Measurements from ENCODE around the gene SLC38A7. TPM values are rescaled to one million over a fixed set of nuclear protein-coding genes. Genes with fewer than 3 reads are reported as not detected.
A peak's percentile ranks its signal among the peaks of the same experiment; 100 is the strongest.

Gene SLC38A7
- polyA plus RNA-seq, 1 experiment = 11.7 TPM

DNA sequence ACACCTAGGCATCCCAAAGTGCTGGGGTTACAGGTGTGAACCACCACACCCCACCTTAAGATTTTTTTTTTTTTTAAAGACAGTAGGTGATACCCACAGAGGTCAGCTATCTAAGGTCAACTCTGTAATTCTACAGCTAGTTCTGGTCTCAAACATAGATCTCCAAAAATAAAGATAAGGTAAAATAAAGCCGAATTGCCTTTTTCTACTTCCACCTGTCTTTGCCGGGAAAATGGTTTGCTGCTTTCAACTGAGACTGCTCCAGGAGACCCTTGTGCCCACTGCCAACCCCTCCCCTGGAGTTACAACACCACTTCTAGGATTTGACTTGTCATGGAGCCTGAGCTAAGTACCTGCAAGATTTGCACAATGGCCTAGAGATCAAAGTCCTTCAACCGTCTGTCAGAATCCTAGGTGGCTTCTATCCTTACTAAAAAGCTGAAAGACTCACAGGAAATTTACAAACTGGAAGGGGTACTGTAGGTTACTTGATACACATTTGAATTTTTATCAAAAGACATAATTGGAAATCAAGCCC is 50.2 kb downstream of the SLC38A7 start:
- POLR2A ChIA-PET = no interaction called here
- no peak for TF ChIP-seq CTCF (IDR thresholded peaks at IDR 0.05; ENCODE audit: low read depth, low read length)
- CTCF ChIA-PET = no interaction called here
- Histone ChIP-seq H3K27me3 (ENCODE audit: control insufficient read depth, insufficient read depth, low read length) (no peaks in the 10 kb centered on the region), H3K27ac (ENCODE audit: low read depth, low read length) (no peak overlapping the region), H3K9me3 (ENCODE audit: control insufficient read depth, insufficient read depth, low read length) (peaks cover 3% of the 10 kb centered on the region; the same call in 1 of the 2 replicates), H3K4me3 (ENCODE audit: low read depth, low read length) (no peak overlapping the region)
- no peak for DNase-seq (ENCODE audit: low read depth, low spot score)

GRCh38 chr16:58629733-58630640 is 54.6 kb downstream of the SLC38A7 start, which contains the start of gene CNOT1:
Gene CNOT1 (minus strand): TSS chr16:58629826. CDS start chr16:58599337, 30,489 bp downstream.
- Histone ChIP-seq H3K27me3 (ENCODE audit: control insufficient read depth, insufficient read depth, low read length) (no peaks in the 10 kb centered on the region), H3K27ac (ENCODE audit: low read depth, low read length) (peak within 1 kb of the TSS; percentile 99), H3K9me3 (ENCODE audit: control insufficient read depth, insufficient read depth, low read length) (peaks cover 6% of the 10 kb centered on the region; the same call in 1 of the 2 replicates), H3K4me3 (ENCODE audit: low read depth, low read length) (peak within 1 kb of the TSS; percentile 98)
- no peak for TF ChIP-seq CTCF (IDR thresholded peaks at IDR 0.05; ENCODE audit: low read depth, low read length)
- ChIA-PET CTCF (interaction anchor here (1.9 kb wide), 1 partner anchor 126 kb away, joined by 5 read pairs; no protein-coding TSS in a partner anchor), POLR2A (interaction anchor here (0.6 to 1.6 kb wide), 4 partner anchors 15 to 133 kb away, joined by 3 to 4 read pairs (median 3); no protein-coding TSS in a partner anchor)
- DNase-seq (ENCODE audit: low read depth, low spot score) = peak; percentile 99

DNA sequence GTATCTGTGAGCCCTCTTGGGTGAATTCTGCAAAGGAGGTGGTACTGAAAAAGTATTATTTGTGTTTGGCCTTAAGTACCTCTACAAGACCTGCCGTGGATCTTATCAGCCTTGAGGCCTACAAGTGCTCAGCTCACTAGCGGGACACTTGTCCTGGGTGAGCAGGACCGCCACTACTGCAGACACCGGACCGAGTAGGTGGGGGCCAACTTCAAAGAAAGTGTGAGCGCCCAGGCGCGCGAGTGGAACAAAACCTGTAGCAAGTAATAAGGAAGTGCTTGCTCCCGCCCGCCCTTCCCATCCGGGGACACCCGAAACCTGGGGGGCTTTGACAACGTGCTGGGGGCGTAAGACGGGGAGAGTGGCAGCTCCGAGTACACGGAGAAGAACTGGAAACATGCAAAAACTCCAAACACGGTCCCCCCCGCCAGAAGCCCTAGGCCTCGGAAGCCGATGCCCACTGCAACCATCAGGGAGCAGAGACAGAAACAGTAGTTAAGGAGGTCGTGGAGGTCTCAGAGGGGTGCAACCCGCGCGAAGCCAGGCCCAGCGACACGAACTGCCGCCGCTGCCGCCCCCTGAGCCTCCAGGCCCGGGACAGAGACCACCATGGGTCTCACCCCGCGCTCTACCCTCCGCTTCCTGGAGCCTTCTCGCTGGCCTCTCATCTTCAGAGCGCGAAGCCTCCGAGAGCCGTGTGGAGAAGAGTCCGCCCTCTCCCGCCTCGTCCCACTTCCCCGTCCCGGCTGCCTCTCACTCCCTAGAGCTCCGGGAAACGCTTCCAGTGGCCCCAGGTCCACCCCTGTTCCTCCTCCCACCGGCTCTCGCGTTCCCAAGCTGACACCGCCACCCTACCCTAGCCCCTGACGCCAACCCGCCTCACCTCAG is 55.5 kb downstream of the SLC38A7 start:
- H3K27ac ChIP-seq (ENCODE audit: low read depth, low read length) = peak overlapping the region; percentile 98
- H3K4me3 ChIP-seq (ENCODE audit: low read depth, low read length) = peak overlapping the region; percentile 98
- TF ChIP-seq CTCF (IDR thresholded peaks at IDR 0.05; ENCODE audit: low read depth, low read length) = no peak
- H3K27me3 ChIP-seq (ENCODE audit: control insufficient read depth, insufficient read depth, low read length) = no peaks in the 10 kb centered on the region
- H3K9me3 ChIP-seq (ENCODE audit: control insufficient read depth, insufficient read depth, low read length) = peaks cover 6% of the 10 kb centered on the region; the same call in 1 of the 2 replicates
- DNase-seq (ENCODE audit: low read depth, low spot score) = peak; percentile 8
- CTCF ChIA-PET = interaction anchor here (1.9 kb wide), 1 partner anchor 127 kb away, joined by 5 read pairs; no protein-coding TSS in a partner anchor
- POLR2A ChIA-PET = interaction anchor here (0.5 to 1.6 kb wide), 7 partner anchors 9 to 728 kb away, joined by 3 to 9 read pairs (median 4); no protein-coding TSS in a partner anchor

DNA sequence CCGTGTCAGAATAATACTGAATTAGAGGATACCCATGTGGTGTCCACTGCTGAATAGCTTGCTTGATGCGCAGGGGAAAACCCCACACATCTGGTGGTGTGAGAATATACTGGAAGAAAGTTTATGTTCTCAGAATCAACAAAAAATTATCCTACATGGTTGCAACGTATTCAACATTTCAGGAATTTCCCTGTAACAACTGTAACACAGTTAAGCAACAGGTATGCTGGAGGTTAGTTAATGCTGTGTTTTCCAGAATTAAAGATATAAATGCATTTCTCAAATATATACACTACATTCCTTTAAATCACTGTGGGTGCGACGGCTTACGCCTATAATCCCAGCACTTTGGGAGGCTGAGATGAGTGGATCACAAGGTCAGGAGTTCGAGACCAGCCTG is 60.4 kb downstream of the SLC38A7 start:
- CTCF ChIA-PET = no interaction called here
- no peak for DNase-seq (ENCODE audit: low read depth, low spot score)
- Histone ChIP-seq H3K27ac (ENCODE audit: low read depth, low read length) (no peak overlapping the region), H3K27me3 (ENCODE audit: control insufficient read depth, insufficient read depth, low read length) (no peaks in the 10 kb centered on the region), H3K9me3 (ENCODE audit: control insufficient read depth, insufficient read depth, low read length) (peaks cover 1% of the 10 kb centered on the region; the same call in 1 of the 2 replicates), H3K4me3 (ENCODE audit: low read depth, low read length) (no peak overlapping the region)
- no peak for TF ChIP-seq CTCF (IDR thresholded peaks at IDR 0.05; ENCODE audit: low read depth, low read length)
- POLR2A ChIA-PET = no interaction called here

Data from AG04450 (cell line).